ENCODE data around the gene RANBP3L. TPM values are rescaled to one million over a fixed set of nuclear protein-coding genes. Genes with fewer than 3 reads are reported as not detected.

RANBP3L gene
- total and polyA plus RNA-seq, 10 of the 15 experiments (the other 5 are each of a cell fraction or from before 2014, with no cell fraction given) = 0.02 to 0.29 (median 0.06) TPM; not detected in 4

DNA sequence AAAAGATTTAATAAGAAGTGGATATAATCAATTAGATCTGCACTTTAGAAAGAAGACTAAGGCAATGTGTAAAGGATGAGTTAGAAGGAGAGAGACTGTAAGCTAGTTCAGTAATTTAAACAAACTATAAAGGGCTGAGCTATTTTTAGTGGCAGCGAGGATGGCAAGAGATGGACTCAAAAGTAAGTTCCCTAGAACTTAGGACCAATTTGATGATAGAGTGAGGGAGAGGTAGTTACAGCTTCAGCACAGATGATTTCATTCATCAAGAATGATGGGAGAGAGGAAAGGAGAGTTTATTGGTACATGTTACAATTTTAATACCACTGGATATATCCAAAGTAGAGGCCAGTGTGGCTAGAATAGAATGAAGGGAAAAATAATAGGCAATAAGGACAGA lies 79.1 kb downstream of the RANBP3L start:
- Histone ChIP-seq H3K4me3 (no peak overlapping the region), H3K9me3 (replicated peaks; ENCODE audit: control insufficient read depth, insufficient read depth, low read length) (no peaks in the 10 kb centered on the region), H2AFZ (ENCODE audit: control insufficient read depth, low read depth, low read length) (no peak overlapping the region), H3K4me2 (ENCODE audit: control insufficient read depth, insufficient read depth) (no peak overlapping the region), H3K27me3 (replicated peaks in 1 of 2; ENCODE audit: control insufficient read depth in 2 of 2, insufficient read depth in 2 of 2, low read length in 1 of 2) (no peaks in the 10 kb centered on the region), H3K27ac (ENCODE audit: control insufficient read depth, insufficient read depth) (no peak overlapping the region), H3K4me1 (ENCODE audit: control insufficient read depth, insufficient read depth, low read length) (no peaks in the 10 kb centered on the region), H3K36me3 (ENCODE audit: control insufficient read depth in 2 of 2, insufficient read depth in 2 of 2, low read length in 1 of 2) (no peaks in the 10 kb centered on the region; a peak in 1 of 4 replicates), H3K79me2 (ENCODE audit: control insufficient read depth, insufficient read depth, low read length) (no peaks in the 10 kb centered on the region), H3K9ac (ENCODE audit: control insufficient read depth, insufficient read depth, low read length) (no peak overlapping the region), H4K20me1 (ENCODE audit: control insufficient read depth, insufficient read depth) (no peaks in the 10 kb centered on the region)
- ChIA-PET RAD21 (ENCODE audit: unreplicated experiment) (interaction anchor here (0.7 to 1.6 kb wide), 2 partner anchors 19 to 46 kb away, joined by 3 to 5 read pairs; partner anchors contain the start of gene NADK2), CTCF (no interaction called here), POLR2A (no interaction called here), SMC1A (ENCODE audit: uncharacterized antibody, unreplicated experiment) (interaction anchor here (0.8 kb wide), 1 partner anchor 15 kb away, joined by 3 read pairs; no protein-coding TSS in a partner anchor)
- BruUV-seq (replicated peaks) = no TSS peak
- FAIRE-seq (no peak), ATAC-seq (no peak), DNase-seq (ENCODE audit: low read depth, low spot score) (no peak)
- intact Hi-C loops (cut with micrococcal nuclease; ENCODE audit: unreplicated experiment) = no loop called here
- TF ChIP-seq MYC (IDR thresholded peaks at IDR 0.05; ENCODE audit: insufficient read depth, insufficient read length, insufficient replicate concordance, low read length, severe bottlenecking) = no peak
- TF ChIP-seq CBX5 (IDR thresholded peaks at IDR 0.05; ENCODE audit: low read depth) = no peak
- TF ChIP-seq CUX1 (IDR thresholded peaks at IDR 0.05; ENCODE audit: insufficient replicate concordance, low read depth, low read length) = no peak
- no peak for TF ChIP-seq STAT3 (IDR thresholded peaks at IDR 0.05; ENCODE audit: low read depth, low read length)
- TF ChIP-seq ESRRA (IDR thresholded peaks at IDR 0.05; ENCODE audit: low read length) = no peak
- TF ChIP-seq NRF1 (conservative IDR thresholded peaks at IDR 0.05; ENCODE audit: low read depth, low read length) = no peak
- TF ChIP-seq STAT1 (conservative IDR thresholded peaks at IDR 0.05) = no peak
- no peak for TF ChIP-seq HDAC2 (IDR thresholded peaks at IDR 0.05)
- TF ChIP-seq ETV6 (conservative IDR thresholded peaks at IDR 0.05 in 1 of 2, IDR thresholded peaks at IDR 0.05 in 1 of 2; ENCODE audit: borderline replicate concordance in 1 of 2, low read depth in 1 of 2) = no peak
- no peak for TF ChIP-seq RELA (IDR thresholded peaks at IDR 0.05; ENCODE audit: borderline replicate concordance, partially characterized antibody)
- TF ChIP-seq CHD1 (IDR thresholded peaks at IDR 0.05; ENCODE audit: low read depth, low read length) = no peak
- TF ChIP-seq SKIL (IDR thresholded peaks at IDR 0.05; ENCODE audit: low read depth, poor library complexity, severe bottlenecking) = no peak
- no peak for TF ChIP-seq CHD4 (IDR thresholded peaks at IDR 0.05)
- in situ Hi-C loops (cut with MboI) = loop anchor here (10.0 kb wide), 1 partner anchor 58 kb away; no protein-coding TSS in a partner anchor
- 94% methylated on average over 1 of the region's 1 CpG for WGBS (ENCODE audit: insufficient coverage, insufficient replicate concordance, low lambda C conversion rate, missing lambda C conversion rate)
